ENCODE results near the gene ATXN10. TPM values are rescaled to one million over a fixed set of nuclear protein-coding genes. Genes with fewer than 3 reads are reported as not detected.

Gene ATXN10
- total RNA-seq, 1 experiment from 2014 or later: 135 TPM

DNA sequence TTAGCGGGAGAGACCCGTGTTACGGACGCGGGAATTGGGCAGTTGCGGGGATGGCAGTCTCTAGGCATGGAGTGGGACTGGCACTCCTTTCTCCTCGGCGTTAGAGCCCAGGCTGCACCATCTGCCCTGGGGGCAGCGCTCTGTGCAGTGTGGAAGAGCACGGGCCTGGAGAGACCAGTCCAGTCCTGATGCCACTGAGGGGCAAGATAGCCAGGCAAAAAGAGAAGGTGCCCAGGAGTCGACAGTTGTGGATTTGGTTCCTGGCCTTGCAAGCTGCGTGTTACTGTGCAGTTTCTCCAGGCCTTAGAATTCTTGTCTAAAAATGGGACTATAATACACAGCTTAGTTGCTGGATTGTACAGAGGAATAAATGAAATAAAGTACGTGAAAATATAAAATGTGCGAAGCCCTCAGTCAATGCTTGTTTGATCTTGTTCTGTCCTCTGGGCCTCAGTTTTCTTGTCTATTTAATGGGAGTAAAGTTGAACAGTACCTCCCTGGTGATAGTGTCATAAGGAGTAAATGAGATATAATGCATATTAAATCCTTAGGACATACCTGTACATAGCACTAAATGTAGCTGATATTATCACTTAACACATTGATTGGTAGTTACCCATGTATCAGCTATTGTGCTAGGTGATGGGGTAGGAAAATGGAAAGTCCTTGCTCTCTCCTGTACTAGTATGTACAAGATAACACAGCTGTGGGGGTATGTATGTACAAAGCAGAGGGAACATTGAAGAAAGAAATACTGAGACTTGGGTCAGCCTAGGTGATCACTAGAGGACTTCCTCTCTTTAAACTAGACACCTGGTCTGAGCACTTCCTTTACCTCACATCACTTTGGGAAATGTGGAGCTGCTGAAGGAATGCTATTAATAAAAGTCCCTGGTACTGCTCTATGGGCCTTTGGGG, 1.2 kb downstream of the ATXN10 start:
- no peaks in the 10 kb centered on the region for H3K9me3 ChIP-seq (ENCODE audit: control insufficient read depth in 1 of 2, insufficient read depth in 1 of 2, low read depth in 1 of 2, low read length in 2 of 2)
- ChIA-PET RAD21 (ENCODE audit: low non-redundant PET in 1 of 2, low total read pairs in 2 of 2, uncharacterized antibody in 2 of 2, unreplicated experiment in 2 of 2) (interaction anchor here in 1 of 2 experiments (0.6 kb wide), 1 partner anchor 24 kb away, joined by 5 read pairs; no protein-coding TSS in a partner anchor), CTCF (no interaction called here), POLR2A (no interaction called here)
- TF ChIP-seq JUND (IDR thresholded peaks at IDR 0.05) (no peak), POLR2A (IDR thresholded peaks at IDR 0.05; ENCODE audit: borderline replicate concordance, extremely low read depth, insufficient read depth, insufficient read length) (peak; percentile 2)
- no peaks in the 10 kb centered on the region for H3K27me3 ChIP-seq (ENCODE audit: insufficient read depth, low read length)
- peak overlapping the region; percentile 90 for H3K27ac ChIP-seq (ENCODE audit: low read depth, low read length)
- ATAC-seq (peak; percentile 33), DNase-seq (ENCODE audit: low read depth, low spot score) (no peak)
- H3K4me1 ChIP-seq (ENCODE audit: control insufficient read depth in 1 of 2, insufficient read depth in 2 of 2, low read length in 2 of 2): peaks cover 4 to 36% of the 10 kb centered on the region in 2 experiments; a peak in 3 of 4 replicates
- BruUV-seq (replicated peaks): TSS peak; percentile 55
- peak overlapping the region; percentile 88 for H3K9ac ChIP-seq (ENCODE audit: low read length)
- no peak overlapping the region for H2AFZ ChIP-seq (ENCODE audit: low read depth, low read length, poor library complexity, severe bottlenecking)
- H3K4me2 ChIP-seq (ENCODE audit: low read length): peak overlapping the region; percentile 95
- intact Hi-C loops (cut with micrococcal nuclease): no loop called here
- no peaks in the 10 kb centered on the region for H3K36me3 ChIP-seq (ENCODE audit: control insufficient read depth in 1 of 2, insufficient read depth in 2 of 2, low read length in 2 of 2)
- H3K79me2 ChIP-seq (ENCODE audit: insufficient read depth, low read length): peaks cover 57% of the 10 kb centered on the region
- peak overlapping the region; percentile 79 to 88 for H3K4me3 ChIP-seq (replicated peaks in 1 of 2; ENCODE audit: low read depth in 1 of 2, low read length in 2 of 2)
- no peaks in the 10 kb centered on the region for H3K9me2 ChIP-seq (ENCODE audit: insufficient read depth)
- no peaks in the 10 kb centered on the region for H4K20me1 ChIP-seq (ENCODE audit: insufficient read depth)

DNA sequence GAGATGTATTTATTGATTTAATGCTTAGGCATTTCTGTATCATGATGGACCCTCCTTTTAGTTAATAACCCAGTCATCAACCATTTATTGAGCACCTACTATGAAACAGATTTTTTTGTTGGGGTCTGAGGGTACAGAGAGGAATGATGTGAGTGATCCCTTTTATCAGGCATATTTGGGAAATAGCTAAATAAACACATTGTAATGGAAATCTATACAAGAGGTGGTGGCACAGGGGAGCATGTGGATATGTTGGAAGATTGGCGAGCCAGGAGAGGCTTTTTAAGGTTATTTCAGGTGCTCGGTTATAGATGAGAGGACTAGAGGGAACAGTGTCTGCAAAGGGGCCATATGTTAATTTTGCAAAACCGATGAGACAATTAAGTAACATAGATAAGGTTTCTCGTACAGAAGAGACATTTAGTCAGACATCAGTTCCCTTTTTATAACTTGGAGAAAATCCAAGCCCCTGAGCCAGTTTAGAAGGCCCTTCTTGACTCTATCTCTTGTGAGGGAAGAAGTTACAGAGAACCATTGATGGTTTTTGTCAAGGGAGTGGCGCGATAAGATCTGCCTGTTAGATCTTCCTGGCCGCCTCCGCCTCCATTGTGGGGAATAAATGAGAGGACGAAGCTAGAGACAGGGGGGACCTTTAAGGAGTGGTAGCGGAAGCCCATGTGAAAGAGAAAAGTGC, 2.0 kb downstream of the ATXN10 start:
- no peak overlapping the region for H3K27ac ChIP-seq (ENCODE audit: low read depth, low read length)
- ChIA-PET POLR2A (no interaction called here), CTCF (no interaction called here), RAD21 (ENCODE audit: low non-redundant PET in 1 of 2, low total read pairs in 2 of 2, uncharacterized antibody in 2 of 2, unreplicated experiment in 2 of 2) (interaction anchor here in 1 of 2 experiments (0.6 kb wide), 1 partner anchor 24 kb away, joined by 5 read pairs; no protein-coding TSS in a partner anchor)
- H3K36me3 ChIP-seq (ENCODE audit: control insufficient read depth in 1 of 2, insufficient read depth in 2 of 2, low read length in 2 of 2): no peaks in the 10 kb centered on the region
- H3K4me2 ChIP-seq (ENCODE audit: low read length): peak overlapping the region; percentile 95
- no peak overlapping the region for H2AFZ ChIP-seq (ENCODE audit: low read depth, low read length, poor library complexity, severe bottlenecking)
- no TSS peak for BruUV-seq (replicated peaks)
- peaks cover 65% of the 10 kb centered on the region for H3K79me2 ChIP-seq (ENCODE audit: insufficient read depth, low read length)
- H3K4me3 ChIP-seq (replicated peaks in 1 of 2; ENCODE audit: low read depth in 1 of 2, low read length in 2 of 2): peak overlapping the region; percentile 79 to 88
- no peak for ATAC-seq
- H4K20me1 ChIP-seq (ENCODE audit: insufficient read depth): no peaks in the 10 kb centered on the region
- no peaks in the 10 kb centered on the region for H3K27me3 ChIP-seq (ENCODE audit: insufficient read depth, low read length)
- no peaks in the 10 kb centered on the region for H3K9me2 ChIP-seq (ENCODE audit: insufficient read depth)
- peak overlapping the region; percentile 88; the same call in 1 of the 2 replicates for H3K9ac ChIP-seq (ENCODE audit: low read length)
- intact Hi-C loops (cut with micrococcal nuclease): no loop called here
- DNase-seq (ENCODE audit: low read depth, low spot score): no peak
- peaks cover 4 to 40% of the 10 kb centered on the region in 2 experiments; a peak in 3 of 4 replicates for H3K4me1 ChIP-seq (ENCODE audit: control insufficient read depth in 1 of 2, insufficient read depth in 2 of 2, low read length in 2 of 2)
- no peaks in the 10 kb centered on the region for H3K9me3 ChIP-seq (ENCODE audit: control insufficient read depth in 1 of 2, insufficient read depth in 1 of 2, low read depth in 1 of 2, low read length in 2 of 2)
- TF ChIP-seq SP1 (IDR thresholded peaks at IDR 0.05; ENCODE audit: low read depth) (no peak), EGR1 (IDR thresholded peaks at IDR 0.05; ENCODE audit: low read depth) (no peak), YY1 (IDR thresholded peaks at IDR 0.05; ENCODE audit: extremely low read depth, insufficient replicate concordance, low read depth, low read length) (no peak), SIN3A (IDR thresholded peaks at IDR 0.05; ENCODE audit: low read depth) (no peak), SRF (IDR thresholded peaks at IDR 0.05; ENCODE audit: low read depth) (no peak), POLR2A (IDR thresholded peaks at IDR 0.05; ENCODE audit: borderline replicate concordance, extremely low read depth, insufficient read depth, insufficient read length) (no peak), RAD21 (IDR thresholded peaks at IDR 0.05; ENCODE audit: low read depth) (no peak), FOSL1 (IDR thresholded peaks at IDR 0.05; ENCODE audit: low read depth) (no peak), EZH2phosphoT487 (IDR thresholded peaks at IDR 0.05; ENCODE audit: borderline replicate concordance) (no peak), ELF1 (IDR thresholded peaks at IDR 0.05; ENCODE audit: borderline replicate concordance, low read depth) (no peak), CBX3 (IDR thresholded peaks at IDR 0.05; ENCODE audit: low read depth) (no peak), EZH2 (IDR thresholded peaks at IDR 0.05) (no peak)
- TF ChIP-seq, protein P1, sequence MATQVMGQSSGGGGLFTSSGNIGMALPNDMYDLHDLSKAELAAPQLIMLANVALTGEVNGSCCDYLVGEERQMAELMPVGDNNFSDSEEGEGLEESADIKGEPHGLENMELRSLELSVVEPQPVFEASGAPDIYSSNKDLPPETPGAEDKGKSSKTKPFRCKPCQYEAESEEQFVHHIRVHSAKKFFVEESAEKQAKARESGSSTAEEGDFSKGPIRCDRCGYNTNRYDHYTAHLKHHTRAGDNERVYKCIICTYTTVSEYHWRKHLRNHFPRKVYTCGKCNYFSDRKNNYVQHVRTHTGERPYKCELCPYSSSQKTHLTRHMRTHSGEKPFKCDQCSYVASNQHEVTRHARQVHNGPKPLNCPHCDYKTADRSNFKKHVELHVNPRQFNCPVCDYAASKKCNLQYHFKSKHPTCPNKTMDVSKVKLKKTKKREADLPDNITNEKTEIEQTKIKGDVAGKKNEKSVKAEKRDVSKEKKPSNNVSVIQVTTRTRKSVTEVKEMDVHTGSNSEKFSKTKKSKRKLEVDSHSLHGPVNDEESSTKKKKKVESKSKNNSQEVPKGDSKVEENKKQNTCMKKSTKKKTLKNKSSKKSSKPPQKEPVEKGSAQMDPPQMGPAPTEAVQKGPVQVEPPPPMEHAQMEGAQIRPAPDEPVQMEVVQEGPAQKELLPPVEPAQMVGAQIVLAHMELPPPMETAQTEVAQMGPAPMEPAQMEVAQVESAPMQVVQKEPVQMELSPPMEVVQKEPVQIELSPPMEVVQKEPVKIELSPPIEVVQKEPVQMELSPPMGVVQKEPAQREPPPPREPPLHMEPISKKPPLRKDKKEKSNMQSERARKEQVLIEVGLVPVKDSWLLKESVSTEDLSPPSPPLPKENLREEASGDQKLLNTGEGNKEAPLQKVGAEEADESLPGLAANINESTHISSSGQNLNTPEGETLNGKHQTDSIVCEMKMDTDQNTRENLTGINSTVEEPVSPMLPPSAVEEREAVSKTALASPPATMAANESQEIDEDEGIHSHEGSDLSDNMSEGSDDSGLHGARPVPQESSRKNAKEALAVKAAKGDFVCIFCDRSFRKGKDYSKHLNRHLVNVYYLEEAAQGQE (IDR thresholded peaks at IDR 0.05; ENCODE audit: low read depth): no peak
